Measurements from ENCODE around the gene TGFBR1.

The TGFBR1 gene

GRCh38 chr9:99169982-99170761 lies 65.3 kb downstream of the TGFBR1 start:
- TF ChIP-seq CTCF (IDR thresholded peaks at IDR 0.05), result no peak

GRCh38 chr9:99171225-99172123 lies 66.6 kb downstream of the TGFBR1 start:
- TF ChIP-seq CTCF (IDR thresholded peaks at IDR 0.05), result no peak

GRCh38 chr9:99172124-99173091 lies 67.5 kb downstream of the TGFBR1 start:
- no peak for TF ChIP-seq CTCF (IDR thresholded peaks at IDR 0.05)

GRCh38 chr9:99173570-99174504 lies 68.9 kb downstream of the TGFBR1 start:
- no peak for TF ChIP-seq CTCF (IDR thresholded peaks at IDR 0.05)

- TF ChIP-seq CTCF (IDR thresholded peaks at IDR 0.05), result no peak
Measured at GRCh38 chr9:99176527-99177013, 71.7 kb downstream of the TGFBR1 start.

- no peak for TF ChIP-seq CTCF (IDR thresholded peaks at IDR 0.05)
Measured at GRCh38 chr9:99177576-99178366, 72.9 kb downstream of the TGFBR1 start.
